Measurements from ENCODE around the gene EML4. TPM values are rescaled to one million over a fixed set of nuclear protein-coding genes. Genes with fewer than 3 reads are reported as not detected.

The EML4 gene
- total and polyA plus RNA-seq, 11 donors = 2.3 to 32.8 (median 5.6) TPM

- no peak overlapping the region for H3K27ac ChIP-seq
- no peak for ATAC-seq
- intact Hi-C loops (cut with DNase I) = no loop called here
- H3K4me3 ChIP-seq = no peak overlapping the region
- H3K36me3 ChIP-seq = no peaks in the 10 kb centered on the region
- no peak for DNase-seq
- TF ChIP-seq CTCF (IDR thresholded peaks at IDR 0.05) (no peak), POLR2A (IDR thresholded peaks at IDR 0.05) (no peak)
- H3K4me1 ChIP-seq = peaks cover 0 to 31% (median 19%) of the 10 kb centered on the region in 12 donors
- WGBS, 4 donors = 68 to 73% (median 72%) methylated on average over 3 of the region's 3 CpGs
- H3K9me3 ChIP-seq = no peaks in the 10 kb centered on the region
- H3K27me3 ChIP-seq = no peaks in the 10 kb centered on the region
Observed at GRCh38 chr2:42220566-42220965, 51.4 kb downstream of the EML4 start.

- DNase-seq (no peak), ATAC-seq (no peak)
- Histone ChIP-seq H3K4me3 (no peak overlapping the region), H3K9me3 (no peaks in the 10 kb centered on the region), H3K27ac (peak overlapping the region in 2 of 12 donors; percentile 7 to 8), H3K4me1 (peaks cover 0 to 21% (median 14%) of the 10 kb centered on the region in 12 donors), H3K36me3 (no peaks in the 10 kb centered on the region), H3K27me3 (no peaks in the 10 kb centered on the region)
- intact Hi-C loops (cut with DNase I) = no loop called here
- TF ChIP-seq CTCF (IDR thresholded peaks at IDR 0.05) (no peak), POLR2A (IDR thresholded peaks at IDR 0.05) (no peak)
- 88 to 96% (median 93%) methylated on average over 4 of the region's 4 CpGs for WGBS, 4 donors
Observed at GRCh38 chr2:42223067-42223854, 54.1 kb downstream of the EML4 start.

- Histone ChIP-seq H3K4me1 (peaks cover 0 to 25% (median 14%) of the 10 kb centered on the region in 12 donors), H3K36me3 (no peaks in the 10 kb centered on the region), H3K27ac (peak overlapping the region in 2 of 12 donors; percentile 7 to 8), H3K27me3 (no peaks in the 10 kb centered on the region), H3K4me3 (no peak overlapping the region), H3K9me3 (no peaks in the 10 kb centered on the region)
- intact Hi-C loops (cut with DNase I) = no loop called here
- WGBS, 4 donors = 22 to 47% (median 34%) methylated on average over 2 of the region's 2 CpGs
- DNase-seq (no peak), ATAC-seq (no peak)
- no peak for TF ChIP-seq POLR2A (IDR thresholded peaks at IDR 0.05)
- TF ChIP-seq CTCF (IDR thresholded peaks at IDR 0.05) = no peak
Observed at GRCh38 chr2:42223855-42224268, 54.7 kb downstream of the EML4 start.

- H3K36me3 ChIP-seq = no peaks in the 10 kb centered on the region
- H3K9me3 ChIP-seq = no peaks in the 10 kb centered on the region
- peaks cover 0 to 25% (median 14%) of the 10 kb centered on the region in 12 donors for H3K4me1 ChIP-seq
- no peaks in the 10 kb centered on the region for H3K27me3 ChIP-seq
- no peak for ATAC-seq
- no peak for TF ChIP-seq CTCF (IDR thresholded peaks at IDR 0.05)
- TF ChIP-seq POLR2A (IDR thresholded peaks at IDR 0.05) = no peak
- H3K27ac ChIP-seq = peak overlapping the region in 1 of 12 donors; percentile 8
- DNase-seq = no peak
- no peak overlapping the region for H3K4me3 ChIP-seq
- 83 to 86% (median 85%) methylated on average over 4 of the region's 4 CpGs for WGBS, 4 donors
- intact Hi-C loops (cut with DNase I) = no loop called here
Observed at GRCh38 chr2:42224422-42225067, 55.4 kb downstream of the EML4 start.

Measured in heart left ventricle (tissue), 16 donors.